ENCODE data around the gene BIK.

Gene BIK

GRCh38 chr22:43164636-43165035, 54.1 kb downstream of the BIK start:
- DNase-seq = no peak

GRCh38 chr22:43166132-43166930, 55.8 kb downstream of the BIK start:
- DNase-seq = no peak

- DNase-seq = no peak
These were observed 56.5 kb downstream of the BIK start for GRCh38 chr22:43167001-43167589.

- DNase-seq = no peak
These were observed 58.1 kb downstream of the BIK start for GRCh38 chr22:43168471-43169309.

GRCh38 chr22:43169310-43170130, 59.0 kb downstream of the BIK start:
- no peak for DNase-seq

- DNase-seq = no peak
These were observed 59.6 kb downstream of the BIK start for GRCh38 chr22:43170131-43170480.

GRCh38 chr22:43171019-43171491, 60.5 kb downstream of the BIK start:
- DNase-seq = no peak

- DNase-seq = no peak
These were observed 61.1 kb downstream of the BIK start for GRCh38 chr22:43171607-43172006.

- DNase-seq = no peak
These were observed 61.6 kb downstream of the BIK start for GRCh38 chr22:43172191-43172590.

GRCh38 chr22:43173566-43173965, 63.0 kb downstream of the BIK start:
- no peak for DNase-seq

- DNase-seq = no peak
These were observed 63.6 kb downstream of the BIK start for GRCh38 chr22:43173976-43174720.

- DNase-seq = no peak
These were observed 64.5 kb downstream of the BIK start for GRCh38 chr22:43174941-43175531.

GRCh38 chr22:43176090-43176489, 65.5 kb downstream of the BIK start:
- DNase-seq = no peak

GRCh38 chr22:43177479-43177878, 66.9 kb downstream of the BIK start:
- no peak for DNase-seq
